Amygdala (tissue), 56 donors: ENCODE measurements around the gene RMRP.
"Not testable (repeated sequence)": the region's sequence is repeated elsewhere in the genome, so short reads cannot be mapped to it uniquely, and the experiment has no call there.

Experiments
- DNase-seq, 56 donors: peaks; one replicate each; lab custom pipeline; 2025; lab: John Stamatoyannopoulos, UW

The RMRP gene

GRCh38 chr9:35649431-35650340, 8.1 kb downstream of the RMRP start:
- peak in 4 of 56 donors; percentile 8 to 49 (median 15) for DNase-seq

DNA sequence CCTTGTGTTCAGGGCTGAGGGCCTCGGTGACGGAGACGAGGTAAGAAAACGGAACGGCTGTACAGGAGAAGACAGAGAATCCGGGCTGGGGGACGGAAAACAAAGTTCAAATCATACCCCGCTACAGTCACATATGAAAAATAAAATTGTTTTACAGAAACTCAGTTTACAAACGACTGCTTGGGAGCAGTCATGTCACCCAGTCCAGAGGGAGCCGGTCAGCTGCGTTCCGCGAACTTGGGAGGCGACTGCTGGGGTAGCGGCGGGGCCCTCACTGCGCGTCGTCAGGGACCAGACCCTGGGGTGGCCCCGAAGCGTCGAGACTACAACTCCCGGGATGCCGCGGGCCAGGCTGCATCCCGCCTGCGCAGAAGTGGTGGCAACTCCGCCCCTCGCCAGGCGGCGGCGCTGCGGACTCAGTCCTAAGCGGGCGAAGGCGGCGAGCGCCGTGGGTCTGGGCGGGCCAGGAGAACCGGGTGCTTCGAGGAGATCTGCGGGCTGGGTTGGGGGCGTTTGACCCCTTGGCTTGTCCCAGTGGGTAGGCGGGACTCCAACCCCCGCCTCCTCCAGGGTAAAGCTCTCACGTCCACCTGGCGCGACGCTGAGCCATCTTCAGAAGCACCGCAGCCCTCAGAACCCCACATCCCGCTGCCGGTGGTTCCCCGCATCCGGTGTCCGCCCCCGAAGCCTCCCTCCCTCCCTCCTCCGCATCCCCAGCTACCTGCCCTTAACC, 11.1 kb downstream of the RMRP start:
- peak; percentile 20 to 93 (median 82) for DNase-seq

DNA sequence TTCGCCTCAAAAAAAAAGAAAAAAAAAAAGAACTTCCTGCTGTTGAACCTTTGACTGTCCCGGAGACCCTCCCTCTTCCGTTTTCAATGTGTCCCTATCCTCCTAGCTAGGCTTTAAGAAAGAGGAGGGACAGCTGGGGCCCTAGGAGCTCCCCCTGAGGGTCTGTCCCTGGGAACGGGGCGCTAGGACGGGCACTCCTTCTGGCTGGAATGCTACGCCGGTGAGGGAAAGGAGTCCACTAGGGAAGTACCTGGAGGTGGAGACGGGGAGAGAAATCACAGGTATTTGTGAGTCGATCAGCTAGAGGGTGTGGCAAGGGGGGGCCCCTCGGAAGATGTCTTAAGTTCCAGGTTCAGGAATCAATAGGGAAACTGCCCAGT, 11.7 kb downstream of the RMRP start:
- DNase-seq: peak in 6 of 56 donors; percentile 32 to 53 (median 44)

GRCh38 chr9:35645736-35646135, 12.1 kb downstream of the RMRP start:
- DNase-seq: not testable (repeated sequence)

GRCh38 chr9:35643046-35643445, 14.8 kb downstream of the RMRP start:
- DNase-seq: no peak

- DNase-seq: not testable (repeated sequence)
These were observed 16.3 kb downstream of the RMRP start for GRCh38 chr9:35641478-35641877.

DNA sequence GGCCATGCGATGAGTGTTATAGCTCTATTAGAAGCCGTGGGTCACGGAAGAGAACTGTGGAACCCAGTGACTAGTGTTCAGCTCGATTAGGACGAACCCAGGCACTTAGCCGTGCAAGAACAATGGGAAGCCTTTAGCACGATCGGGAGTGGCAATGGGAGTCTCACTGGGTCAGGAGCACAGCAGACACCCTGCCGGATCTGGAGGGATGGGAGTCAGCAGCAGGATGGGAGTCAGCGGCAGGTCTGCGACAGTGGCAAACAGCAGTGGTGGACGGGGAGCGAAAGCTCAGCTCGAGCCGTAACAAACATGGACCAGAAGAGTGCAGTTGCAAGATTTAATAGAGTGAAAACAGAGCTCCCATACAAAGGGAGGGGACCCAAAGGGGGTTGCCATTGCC, 17.4 kb downstream of the RMRP start:
- not testable (repeated sequence) for DNase-seq

DNA sequence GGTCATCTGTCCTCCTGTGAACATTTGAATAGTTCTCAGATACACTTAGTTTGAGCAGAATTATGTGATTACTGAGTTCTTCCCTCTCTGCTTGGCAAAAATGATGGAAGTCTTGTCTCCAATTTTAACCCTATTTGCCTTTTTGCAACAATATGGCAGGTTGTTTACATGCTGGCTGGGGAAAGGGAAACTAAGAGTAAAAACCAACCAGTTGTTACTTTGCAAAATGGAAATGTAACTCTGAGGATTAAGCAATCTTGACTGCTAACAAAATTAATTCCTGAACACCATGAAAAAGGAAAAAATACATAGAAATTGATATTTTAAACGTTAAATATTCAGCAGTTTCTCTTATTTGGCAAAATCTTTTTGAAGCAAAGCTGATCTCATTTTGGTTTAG, 18.2 kb downstream of the RMRP start:
- no peak for DNase-seq

DNA sequence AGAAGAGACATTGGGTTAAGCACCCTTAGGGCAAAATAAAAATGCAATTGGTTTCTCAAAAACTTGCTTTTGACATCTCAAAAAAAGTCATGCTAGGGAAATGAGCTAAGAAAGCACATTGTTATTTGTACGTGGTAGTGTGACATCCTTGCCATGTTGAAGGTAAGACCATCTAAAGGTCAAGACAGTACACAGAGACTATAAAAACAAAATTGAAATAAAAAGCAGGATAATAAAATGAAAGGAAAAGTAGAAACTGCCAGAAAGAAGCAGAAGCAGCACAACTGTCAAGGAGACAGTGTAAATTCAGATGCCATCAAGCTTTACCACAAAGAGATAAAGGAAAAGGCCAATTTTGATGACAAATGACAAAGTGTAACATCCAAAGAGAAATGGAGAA, 18.6 kb downstream of the RMRP start:
- not testable (repeated sequence) for DNase-seq

DNA sequence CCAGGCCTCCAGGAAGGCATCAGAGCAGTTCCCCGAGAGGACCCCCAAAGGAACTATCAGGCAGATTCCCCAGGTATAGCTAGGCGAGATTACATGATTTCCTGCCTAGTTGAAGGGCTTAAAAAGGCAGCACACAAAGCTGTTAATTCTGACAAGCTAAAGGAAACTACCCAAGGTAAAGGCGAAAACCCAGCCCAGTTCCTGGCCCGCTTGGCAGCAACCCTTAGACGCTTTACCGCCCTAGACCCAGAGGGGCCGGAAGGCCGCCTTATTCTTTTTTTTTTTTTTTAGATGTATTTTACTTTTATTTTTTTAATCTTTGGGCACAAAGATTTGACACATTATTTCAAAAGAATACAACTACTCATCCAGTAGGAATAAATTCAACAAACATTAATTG, 19.1 kb downstream of the RMRP start:
- DNase-seq: not testable (repeated sequence)

- not testable (repeated sequence) for DNase-seq
These were observed 20.3 kb downstream of the RMRP start for GRCh38 chr9:35637427-35637955.

- not testable (repeated sequence) for DNase-seq
These were observed 21.0 kb downstream of the RMRP start for GRCh38 chr9:35636877-35637246.

DNA sequence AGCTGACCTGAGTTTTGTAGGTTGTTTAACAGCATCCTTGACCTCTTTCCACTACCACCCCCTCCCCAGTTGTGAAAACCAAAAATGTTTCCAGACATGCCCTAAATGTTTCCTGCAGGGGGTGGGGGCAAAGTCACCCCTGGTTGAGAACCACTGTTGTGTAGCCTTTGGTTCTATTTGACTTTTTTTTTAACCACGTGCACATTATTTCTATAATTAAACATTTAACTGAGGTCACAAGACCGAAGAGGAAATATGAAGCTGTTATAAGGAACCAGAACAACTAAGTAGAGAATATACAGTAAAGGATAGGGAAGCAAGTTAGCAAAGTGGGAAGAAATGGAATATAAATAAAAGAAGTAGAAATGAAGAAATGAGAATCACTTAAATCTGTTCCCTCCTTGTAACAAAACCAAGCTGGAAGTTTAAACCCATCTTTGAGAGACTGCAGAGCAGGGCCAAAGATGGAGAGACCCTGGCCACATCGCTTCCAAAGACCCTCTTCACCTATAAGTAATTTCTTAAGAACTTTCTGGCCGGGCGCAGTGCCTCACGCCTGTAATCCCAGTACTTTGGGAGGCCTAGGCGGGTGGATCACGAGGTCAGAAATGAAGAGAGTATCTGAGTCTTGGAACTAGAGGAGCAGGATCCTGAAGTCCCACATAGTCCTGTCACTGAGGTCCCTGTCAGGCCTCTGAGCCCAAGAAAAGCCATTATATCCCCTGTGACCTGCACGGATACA, 21.5 kb downstream of the RMRP start:
- no peak for DNase-seq

DNA sequence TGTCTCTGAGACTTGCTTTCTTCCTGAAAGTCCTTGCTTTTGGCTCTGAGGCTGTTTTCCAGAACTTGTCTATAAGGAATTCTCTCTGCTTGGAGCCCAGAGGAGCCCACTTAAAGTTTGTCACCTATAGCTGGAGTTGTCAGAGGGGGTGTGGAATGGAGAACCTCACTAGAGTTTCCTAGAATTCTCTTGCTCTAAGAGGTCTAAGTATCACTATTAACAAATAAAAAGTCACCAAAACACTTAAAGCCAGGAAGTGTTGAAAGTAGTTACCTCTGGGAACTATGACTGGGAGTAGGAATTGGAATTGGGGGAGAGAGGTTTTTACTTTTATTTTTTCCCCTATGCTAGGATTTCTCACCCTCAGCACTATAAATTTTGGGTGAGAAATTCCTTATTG, 22.1 kb downstream of the RMRP start:
- DNase-seq: no peak

DNA sequence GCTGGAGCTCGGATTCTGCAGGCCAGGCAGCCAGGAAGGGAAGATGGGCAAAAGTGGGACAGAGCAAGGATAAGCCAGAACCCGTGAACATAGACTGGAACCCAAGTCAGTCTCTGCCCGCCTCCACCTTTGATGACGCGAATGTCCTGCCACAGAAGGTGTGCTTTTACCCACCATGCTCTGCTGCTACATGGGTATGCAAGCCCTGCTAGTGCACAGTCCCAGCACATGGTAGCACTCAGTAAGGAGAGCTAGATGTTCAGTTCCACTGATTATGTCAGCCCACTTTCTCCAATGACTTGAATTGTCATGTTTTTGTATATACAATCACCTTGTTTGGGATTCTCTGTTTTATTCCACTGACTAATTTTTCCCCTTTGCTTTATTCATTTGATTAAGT, 28.2 kb downstream of the RMRP start:
- DNase-seq: no peak

DNA sequence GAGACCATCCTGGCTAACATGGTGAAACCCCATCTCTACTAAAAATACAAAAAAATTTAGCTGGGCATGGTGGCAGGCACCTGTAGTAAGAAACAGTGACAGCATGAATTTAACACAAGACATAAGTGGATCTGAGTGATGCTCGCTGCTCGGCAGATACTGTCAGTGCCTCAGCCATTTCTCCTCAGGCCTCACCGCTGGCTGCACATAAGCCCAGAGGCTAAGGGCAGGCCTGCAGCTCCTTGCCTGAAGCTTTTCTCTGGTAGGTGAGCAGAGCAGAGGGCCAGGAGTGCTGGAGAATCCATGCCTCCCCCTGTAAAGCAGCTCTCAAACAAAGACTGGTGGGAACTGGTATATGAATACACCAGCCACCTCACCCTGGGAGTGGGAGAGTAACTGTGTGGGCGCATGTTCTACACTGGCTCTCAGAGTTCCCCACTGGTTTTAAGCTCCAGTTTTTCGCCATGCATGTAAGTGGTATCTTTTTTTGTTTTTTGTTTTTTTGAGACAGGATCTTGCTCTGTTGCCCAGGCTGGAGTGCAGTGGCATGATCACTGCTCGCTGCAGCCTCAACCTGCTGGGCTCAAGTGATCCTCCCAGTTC, 29.3 kb downstream of the RMRP start:
- DNase-seq: no peak

DNA sequence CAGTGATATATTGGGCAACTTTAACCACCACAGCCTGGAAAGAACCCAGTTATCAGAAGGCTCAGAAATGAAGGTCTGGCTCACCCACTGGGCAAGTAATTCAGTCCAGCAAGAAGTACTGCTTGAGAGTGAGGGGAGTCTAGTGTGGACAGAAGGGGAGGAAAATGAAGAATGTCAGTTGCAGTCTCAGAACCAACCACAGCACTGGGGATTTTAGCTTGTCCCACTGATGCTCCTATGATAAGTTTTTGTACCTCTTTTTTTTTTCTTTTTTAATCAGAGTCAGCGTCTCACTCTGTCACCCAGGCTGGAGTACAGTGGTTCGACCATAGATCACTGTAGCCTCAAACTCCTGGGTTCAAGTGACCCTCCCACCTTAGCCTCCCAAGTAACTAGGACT, 30.2 kb downstream of the RMRP start:
- DNase-seq: no peak

DNA sequence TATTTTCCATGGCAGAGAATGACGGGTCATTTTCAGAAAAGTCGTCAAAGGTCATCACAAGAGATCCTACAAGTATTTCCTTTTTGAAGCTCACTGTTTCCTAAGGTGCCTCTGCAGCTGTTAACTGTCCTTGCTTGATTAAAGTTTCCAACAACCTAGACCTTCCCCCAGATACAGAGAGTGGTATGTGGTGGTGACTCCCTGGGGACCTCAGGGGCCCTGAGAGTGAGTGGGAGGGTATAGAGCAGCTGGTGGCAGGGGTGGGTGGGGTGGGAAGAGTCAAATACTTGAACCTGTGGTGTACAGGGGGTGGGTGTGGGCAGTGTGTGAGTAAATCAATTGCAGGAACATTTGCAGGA, 38.0 kb downstream of the RMRP start:
- DNase-seq: no peak

DNA sequence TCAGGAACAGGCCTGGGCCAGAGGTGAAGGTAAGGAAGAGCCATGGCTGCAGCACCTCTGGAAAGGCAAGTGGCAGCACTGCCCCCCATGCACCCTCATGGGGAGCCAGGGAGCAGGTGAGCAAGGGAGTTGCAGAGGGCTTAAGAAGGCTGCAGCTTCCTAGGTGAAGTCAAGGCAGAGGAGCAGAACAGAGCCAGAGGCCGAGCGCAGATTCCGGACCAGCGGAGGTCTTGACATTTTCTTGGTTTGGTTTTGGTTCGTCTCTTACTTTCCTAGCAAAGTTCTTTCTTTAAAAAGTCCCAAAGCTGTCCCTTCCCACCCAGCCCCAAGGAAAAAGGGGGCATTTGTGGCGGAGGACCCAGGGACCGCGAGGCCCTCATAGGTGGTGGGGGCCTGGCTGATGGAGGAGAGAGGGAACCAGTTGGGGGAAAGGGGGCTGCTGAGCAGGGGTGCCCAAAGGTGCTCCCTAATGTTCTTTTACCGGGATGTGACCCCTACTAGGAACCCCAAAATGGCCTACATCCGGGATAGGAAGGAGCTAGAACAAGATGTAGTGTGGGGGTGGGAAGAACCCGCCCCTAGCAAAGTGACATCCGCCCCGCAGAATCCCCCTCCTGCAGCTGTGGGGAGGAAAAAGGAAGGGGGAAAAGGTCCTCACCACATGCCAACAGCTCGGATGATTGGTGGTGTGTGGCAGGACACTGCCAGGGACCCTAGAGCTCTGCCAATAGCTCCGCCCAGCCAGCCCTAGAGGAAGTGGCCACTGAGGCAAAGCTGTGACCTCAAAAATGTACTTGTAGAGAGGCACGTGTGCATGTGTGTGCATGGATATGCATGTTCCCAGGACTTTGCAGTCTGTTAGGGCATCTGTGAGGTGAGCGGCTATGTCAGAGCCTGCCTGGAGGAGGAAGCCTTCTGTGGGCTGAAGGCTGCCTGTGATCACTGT, 38.7 kb downstream of the RMRP start:
- no peak for DNase-seq
